GM19468 (cell line): ENCODE results near the gene RSRC1.
"Not testable (repeated sequence)": the region's sequence is repeated elsewhere in the genome, so short reads cannot be mapped to it uniquely, and the experiment has no call there.

Experiments used
- ATAC-seq: cut with Tn5 transposase; IDR thresholded peaks from one replicate; pipeline ENCODE4 v1.9.1; 2021; ENCODE audit warnings: mild to moderate bottlenecking, moderate library complexity, moderate number of reproducible peaks; ENCODE audit not compliant: unreplicated experiment; ENCODE audit errors: extremely low read depth

RSRC1 gene

DNA sequence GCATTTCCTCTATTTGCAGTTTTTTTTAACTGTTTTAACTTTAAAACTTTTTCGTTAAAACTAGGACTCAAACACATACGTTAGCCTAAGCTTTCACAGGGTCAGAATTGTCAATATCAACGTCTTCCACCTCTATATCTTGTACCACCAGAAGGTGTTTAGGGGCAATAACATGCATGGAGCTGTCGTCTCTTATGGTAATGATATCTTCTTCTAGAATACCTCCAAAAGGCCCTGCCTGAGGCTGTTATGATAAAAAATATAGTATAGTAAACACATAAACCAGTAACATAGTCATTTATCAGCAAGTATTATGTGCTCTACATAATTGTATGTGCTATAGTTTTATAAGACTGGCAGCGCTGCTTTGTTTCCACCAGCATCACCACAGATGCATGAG is 384.8 kb downstream of the RSRC1 start:
- no peak for ATAC-seq

DNA sequence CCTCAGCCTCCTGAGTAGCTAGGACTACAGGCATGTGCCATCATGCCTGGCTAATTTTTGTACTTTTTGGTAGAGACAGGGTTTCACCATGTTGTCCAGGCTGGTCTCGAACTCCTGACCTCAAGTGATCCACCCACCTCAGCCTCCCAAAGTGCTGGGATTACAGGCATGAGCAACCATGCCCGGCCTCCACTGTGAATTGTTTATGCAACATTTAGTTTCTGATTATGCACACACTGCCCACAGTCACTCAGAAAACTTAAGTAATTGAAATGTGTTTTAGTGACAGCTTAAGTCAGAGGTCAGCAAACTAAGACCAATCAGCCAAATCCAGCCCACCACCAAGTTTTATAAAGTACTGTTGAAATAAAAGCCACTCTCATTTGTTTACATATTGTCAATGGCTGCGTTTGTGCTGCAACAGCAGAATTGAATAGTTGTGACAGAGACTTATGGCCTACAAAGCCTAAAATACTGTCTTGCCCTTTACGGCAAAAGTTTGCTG is 385.6 kb downstream of the RSRC1 start:
- not testable (repeated sequence) for ATAC-seq

DNA sequence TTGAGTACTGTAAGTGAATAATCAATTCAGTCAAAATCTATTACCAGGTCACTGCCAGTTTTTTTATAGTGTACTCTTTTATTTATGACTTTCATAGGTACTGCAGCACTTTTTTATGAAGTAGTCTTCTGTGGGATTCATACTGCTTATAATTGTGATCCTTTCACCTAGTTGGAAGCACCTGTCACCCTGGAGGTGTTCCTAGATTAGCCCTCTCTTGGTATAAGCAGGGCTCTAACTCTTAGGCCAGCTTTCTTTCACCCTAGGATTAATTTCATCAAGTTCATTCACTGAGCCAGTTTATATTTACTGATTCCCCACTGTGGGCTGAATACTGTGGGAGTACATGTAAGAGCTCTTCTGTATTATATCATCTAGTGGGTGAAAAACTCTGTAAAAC is 395.2 kb downstream of the RSRC1 start:
- ATAC-seq = no peak

DNA sequence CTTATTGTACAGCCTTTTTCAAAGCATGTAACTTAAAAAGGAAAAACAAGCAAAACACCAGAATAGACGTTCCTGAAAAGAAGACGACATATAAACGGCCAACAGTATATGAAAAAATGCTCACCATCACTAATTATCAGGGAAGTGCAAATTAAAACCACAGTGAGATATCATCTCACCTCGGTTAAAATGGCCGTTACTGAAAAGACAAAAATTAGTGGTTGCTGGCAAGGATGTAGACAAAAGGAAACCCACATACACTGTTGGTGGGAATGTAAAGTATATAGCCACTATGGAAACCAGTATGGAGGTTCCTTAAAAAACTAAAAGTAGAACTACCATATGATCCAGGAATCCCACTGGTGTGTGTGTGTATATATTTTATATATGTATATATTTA is 396.6 kb downstream of the RSRC1 start:
- ATAC-seq = no peak

DNA sequence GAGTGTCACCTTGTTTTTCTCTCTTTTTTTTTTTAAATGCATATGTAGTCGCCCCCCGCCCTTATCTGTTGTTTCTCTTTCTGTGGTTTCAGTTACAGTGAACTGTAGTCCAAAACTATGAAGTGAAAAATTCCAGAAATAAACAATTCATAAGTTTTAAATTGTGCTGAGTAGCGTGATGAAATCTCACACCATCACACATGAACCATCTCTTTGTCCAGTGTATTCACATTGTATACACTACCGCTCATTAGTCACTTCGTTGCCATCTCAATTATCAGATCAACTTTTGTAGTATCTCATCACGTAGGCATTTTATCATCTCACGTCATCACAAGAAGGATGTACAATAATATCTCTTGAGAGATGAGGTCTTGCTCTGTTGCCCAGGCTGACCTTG is 398.6 kb downstream of the RSRC1 start:
- no peak for ATAC-seq

DNA sequence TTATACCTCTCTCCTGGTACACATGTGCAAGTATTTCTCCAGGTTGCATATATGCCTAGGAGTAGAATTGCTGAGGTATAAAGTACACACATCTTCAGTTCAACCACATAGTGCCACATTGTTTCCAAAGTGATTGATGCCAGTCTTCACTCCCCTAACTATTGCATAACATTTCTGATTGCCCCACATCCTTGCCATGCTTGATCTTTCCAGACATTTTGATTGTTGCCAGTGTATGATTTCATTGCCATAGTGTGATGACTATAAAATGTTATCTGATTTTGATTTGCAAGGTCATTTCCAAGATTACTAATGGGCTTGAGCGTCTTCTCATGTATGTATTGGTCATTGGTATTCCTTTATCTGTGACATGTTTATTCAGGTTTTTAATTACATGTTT is 400.0 kb downstream of the RSRC1 start:
- ATAC-seq = no peak

DNA sequence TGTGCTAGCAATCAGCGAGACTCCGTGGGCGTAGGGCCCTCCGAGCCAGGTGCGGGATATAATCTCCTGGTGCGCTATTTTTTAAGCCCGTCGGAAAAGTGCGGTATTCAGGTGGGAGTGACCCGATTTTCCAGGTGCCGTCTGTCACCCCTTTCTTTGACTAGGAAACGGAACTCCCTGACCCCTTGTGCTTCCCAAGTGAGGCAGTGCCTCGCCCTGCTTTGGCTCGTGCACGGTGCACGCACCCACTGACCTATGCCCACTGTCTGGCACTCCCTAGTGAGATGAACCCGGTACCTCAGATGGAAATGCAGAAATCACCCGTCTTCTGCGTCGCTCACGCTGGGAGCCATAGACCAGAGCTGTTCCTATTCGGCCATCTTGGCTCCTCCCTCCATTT is 406.8 kb downstream of the RSRC1 start:
- ATAC-seq = not testable (repeated sequence)

DNA sequence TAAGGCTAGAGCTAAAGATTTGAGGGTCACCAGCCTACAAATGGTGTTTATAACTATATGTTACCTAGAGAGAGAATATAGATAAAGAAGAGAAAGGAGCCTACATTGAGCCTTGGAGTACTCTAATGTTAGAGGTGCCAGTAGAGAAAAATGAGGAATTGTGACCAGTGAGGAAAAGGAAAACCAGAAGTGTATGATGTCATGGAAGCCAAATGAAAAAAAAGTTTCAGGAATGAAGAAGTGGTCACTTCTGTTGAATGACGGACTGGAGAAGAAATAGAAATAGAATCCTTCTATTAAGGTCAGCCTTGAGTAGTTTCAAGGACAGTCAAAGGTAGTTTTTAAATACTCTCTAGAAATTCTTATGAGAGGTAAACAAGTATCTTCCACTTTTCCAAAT is 409.9 kb downstream of the RSRC1 start:
- no peak for ATAC-seq

DNA sequence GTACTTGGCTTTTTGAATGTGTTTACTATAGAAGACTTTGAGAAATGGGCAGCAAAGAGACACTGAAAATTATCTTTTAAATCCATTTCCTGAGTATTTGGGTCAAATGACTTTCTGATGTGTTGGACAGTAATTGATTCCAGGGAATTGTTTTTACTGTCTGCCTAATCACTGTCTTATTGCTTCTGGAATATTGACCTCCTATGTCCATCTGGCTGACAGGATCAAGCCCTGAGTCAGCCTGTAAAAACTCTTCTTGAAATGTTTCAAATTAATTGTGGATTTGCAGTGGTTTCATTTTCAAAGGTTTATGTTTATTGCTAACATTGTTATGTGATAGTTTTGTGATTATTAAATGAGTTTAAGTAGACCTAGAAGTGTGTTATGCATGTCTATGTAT is 410.5 kb downstream of the RSRC1 start:
- ATAC-seq = no peak

DNA sequence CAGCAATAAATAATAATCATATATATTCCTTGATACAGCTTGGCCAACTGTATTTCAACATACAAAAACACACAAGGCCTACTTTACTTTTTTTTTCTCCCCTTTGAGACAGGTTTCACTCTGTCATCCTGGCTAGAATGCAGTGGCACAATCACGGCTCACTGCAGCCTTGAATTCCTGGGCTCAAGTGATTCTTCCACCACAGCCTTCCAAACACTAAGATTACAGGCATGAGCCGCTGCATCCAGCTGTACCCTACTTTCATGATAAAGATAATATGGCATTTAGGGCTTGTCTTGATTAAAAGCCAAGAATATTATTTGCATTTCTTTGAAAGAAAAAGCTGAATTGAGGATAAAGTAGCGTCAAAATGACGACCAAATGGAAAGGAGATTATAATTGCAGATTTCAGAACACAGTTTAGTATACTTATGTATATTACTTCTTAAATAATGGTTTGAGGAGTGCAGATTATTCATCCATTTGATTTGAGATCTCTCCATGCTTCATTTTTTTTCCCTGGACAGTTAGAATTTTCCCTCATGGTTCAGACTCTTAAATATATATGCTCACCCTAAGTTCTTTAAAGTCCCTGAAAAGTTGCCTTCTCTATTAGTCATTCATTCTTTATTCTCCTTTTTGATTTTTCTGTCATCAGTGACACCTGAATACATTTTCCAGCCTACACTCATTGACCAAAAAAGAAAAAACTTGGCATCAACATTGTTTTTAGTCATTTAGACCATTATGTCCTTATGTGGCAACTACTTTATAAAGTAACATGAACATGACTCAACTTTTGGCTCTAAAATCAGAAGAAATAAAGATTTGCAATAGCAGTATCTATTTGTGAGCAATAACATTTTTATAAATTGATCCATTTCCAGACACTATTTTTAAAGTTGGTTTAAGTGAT is 412.6 kb downstream of the RSRC1 start:
- ATAC-seq = no peak

DNA sequence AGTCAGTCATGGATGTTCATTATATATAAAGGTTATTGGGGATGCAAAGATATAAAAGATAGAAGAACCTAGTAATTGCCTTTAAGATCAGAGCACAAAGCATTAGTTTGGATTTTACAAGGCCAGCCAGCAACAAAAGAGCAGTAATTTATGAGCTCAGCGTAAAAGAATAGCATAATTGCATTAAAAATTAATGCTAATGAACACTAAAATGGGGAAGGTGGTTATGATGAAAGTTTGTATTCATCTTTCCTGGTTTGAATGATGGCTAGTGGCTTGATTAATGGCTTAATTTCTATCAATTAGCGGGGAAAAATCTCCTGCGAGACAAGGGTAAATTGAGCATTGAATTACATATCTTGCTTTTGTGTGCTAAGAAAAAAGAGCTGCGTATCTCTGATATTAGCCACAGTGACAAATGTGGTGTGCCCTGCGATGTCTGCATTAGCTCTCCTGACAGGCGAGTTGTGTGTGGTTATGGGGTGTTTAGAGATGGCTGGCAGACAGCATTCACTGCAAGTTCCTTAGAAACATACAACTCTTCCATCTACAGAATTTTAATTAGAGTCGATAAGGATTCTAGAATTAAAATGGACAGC is 418.3 kb downstream of the RSRC1 start:
- no peak for ATAC-seq

DNA sequence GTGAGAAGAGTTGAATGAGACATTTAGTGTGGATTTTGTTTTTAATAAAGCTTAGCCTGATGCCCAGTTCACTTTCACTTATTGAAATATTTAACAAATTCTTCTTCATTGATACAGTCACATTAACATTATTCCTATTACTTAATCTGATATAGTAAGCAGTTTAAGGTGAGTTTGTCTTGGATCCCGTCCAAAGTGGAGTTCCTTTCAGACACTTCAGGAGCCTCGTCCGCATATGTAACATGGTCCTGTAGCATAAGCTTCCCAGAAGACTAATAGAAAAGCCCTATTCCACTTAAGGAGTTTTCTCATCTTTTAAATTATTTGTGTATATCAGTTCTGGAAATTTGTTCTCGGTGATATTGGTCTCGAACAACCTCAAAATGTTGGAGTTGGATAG is 421.4 kb downstream of the RSRC1 start:
- no peak for ATAC-seq

DNA sequence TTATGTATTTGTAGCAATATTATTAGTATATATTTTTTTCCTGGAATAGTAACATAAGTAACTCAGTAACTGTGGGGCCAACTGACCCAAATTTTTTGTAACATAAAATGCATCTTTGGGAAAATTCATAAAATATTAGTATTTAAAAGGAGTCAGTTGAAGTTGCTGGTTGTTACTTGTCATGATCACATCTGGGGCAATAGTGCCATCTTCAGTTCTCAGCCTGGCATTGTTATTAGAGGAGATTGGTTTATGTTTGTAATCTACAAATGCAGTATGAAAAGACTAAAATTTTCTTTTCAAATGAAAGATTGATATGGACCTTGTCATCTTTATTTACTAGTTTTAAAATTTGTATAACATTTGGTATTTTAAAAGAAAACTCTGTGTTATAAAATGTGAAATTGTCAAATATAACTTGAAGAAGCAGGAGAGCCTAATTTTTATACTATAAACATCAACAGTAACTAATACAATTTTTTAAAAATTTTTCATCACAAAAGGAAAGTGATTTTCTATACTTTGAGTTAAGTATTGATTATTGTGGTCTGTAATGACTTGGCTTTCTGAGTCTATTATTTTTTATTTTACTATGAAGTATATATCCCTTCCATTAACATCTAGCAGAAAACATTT is 422.3 kb downstream of the RSRC1 start:
- no peak for ATAC-seq

DNA sequence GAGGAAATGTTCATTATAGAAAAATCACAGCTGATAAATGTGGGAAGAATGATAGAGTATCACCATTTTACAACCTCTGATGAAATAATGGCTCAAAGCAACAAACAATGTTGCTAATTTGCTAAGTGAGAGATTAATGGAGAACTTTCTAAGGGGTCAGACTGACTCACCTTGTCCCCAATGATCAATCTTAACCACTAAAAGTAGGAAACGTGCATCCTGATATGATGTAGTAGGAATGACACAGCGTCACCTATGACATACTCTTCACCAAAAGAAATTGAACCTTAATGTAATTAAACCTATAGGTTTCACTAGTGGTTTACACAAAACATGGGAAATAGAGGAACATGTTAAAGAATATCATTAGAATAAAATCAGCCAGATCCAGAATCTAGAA is 426.0 kb downstream of the RSRC1 start:
- ATAC-seq = no peak

DNA sequence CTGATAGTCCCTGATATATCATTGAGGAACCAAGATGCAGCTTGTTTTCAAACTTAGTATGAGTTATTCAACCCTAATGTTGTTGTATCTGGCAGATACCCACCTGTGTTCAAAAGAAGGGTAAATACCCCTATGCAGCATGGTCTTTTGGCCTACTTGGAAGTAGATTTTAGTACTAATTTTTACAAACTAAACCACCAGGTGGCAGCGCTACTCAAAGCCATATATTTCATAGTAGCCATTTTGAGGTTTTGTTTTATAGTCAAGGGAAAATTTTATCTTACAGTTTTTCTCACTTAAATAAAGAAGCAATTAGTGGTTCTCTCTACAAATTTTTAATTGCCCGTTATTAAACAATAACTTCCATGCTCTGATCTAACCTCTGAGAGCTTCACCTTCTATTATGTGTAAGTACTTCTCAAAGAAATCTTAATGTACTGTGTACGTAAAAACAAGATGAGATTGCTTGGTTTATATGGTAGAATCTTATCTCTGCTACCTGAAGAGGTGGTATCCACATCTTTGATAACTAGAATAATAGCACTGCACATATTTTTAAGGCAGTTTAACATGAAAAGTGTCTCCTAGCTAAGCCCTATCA is 429.6 kb downstream of the RSRC1 start:
- no peak for ATAC-seq

DNA sequence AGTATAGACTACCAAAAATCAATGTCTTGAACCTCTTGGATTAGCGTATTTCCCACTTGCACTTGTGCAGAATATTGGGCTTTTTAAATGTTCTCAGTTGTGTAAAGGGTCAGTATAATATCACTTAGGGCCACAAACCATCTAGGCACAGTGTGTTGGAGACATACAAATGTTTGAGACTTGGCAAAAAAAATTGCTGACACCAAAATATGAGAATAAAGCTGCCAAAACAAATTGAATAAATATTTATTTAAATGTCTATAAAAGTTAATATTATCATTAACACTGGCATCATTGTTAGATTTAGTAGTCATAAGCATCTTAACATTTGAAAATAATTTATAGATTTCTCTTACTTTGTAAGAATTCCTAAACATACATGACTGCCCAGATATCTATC is 430.2 kb downstream of the RSRC1 start:
- no peak for ATAC-seq

DNA sequence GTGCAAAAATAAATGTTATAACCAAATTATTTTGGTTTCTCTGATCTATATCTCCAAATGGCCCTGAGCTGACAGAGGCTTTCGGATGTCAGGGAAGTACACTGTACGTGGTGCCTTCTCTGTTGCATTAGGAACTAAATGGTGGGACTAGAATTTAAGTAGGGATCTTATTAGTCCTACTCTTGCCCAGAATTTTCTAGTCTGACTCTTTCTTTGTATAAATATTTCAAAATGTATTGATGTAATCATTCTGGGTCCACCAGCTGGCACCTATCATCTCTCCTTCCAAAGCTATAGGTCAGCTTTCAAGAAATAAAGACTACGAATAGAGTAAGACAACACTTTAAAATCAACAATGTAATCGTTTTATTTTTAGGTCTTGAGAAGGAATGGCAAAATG is 438.8 kb downstream of the RSRC1 start:
- ATAC-seq = no peak

DNA sequence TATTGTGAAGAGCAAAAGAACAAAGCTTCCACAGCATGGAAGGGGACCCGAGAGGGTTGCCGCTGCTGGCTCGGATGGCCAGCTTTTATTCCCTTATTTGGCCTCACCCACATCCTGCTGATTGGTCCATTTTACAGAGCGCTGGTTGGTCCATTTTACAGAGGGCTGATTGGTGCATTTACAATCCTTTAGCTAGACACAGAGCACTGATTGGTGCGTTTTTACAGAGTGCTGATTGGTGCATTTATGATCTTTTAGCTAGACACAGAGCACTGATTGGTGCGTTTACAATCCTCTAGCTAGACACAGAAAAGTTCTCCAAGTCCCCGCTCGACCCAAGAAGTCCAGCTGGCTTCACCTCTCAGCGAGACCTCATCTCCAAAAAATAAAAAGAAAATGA is 440.0 kb downstream of the RSRC1 start:
- ATAC-seq = not testable (repeated sequence)

DNA sequence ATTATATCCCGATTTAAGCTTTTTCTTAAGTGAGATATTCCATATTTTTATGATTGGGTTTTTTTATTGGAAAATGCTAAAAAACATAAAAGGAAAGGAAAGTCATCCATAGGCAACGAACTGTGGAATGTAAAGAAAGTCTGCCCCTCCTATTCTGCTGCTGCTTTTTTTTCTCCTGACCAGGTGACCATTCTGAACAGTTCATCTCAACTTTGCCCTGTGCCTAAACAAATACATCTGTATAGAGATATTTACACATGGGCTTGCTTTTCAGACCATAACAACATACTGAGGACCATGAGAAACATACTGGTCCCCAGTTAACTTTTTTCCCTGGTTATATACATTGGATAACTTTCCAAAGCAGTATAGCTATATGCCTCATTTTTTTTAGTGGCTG is 442.2 kb downstream of the RSRC1 start:
- ATAC-seq = no peak

DNA sequence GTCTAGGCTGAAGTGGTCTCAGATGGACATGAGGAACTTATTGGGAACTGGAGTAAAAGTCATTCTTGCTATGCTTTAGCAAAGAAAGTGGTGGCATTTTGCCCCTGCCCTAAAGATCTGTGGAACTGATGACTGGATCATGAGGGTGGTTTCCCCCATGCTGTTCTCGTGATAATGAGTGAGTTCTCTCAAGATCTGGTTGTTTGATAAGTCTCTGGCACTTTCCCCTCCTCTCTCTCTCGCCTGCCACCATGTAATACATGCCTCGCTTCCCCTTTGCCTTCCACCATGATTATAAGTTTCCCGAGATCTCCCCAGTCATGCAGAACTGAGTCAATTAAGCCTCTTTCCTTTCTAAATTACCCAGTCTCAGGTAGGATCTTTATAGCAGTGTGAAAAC is 449.6 kb downstream of the RSRC1 start:
- ATAC-seq = no peak

DNA sequence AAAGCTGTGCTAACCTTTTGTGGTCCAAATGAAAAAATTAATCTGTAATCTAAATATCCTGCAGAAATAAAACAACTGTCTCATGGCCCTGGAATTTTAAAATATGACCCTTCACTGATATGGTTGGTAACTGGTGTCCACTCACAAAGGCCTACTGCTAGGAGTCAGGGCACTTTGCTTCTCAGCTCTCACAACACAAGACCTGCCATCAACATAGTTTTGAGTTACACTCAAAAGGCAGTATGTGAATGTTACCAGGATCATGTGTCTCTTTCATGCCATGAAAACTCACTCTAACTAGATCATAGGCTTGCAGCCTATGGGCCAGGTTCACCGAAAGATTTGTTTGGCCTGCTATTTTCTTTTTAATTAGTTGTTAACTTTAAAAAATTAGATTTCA is 451.1 kb downstream of the RSRC1 start:
- ATAC-seq = no peak
